Heart left ventricle (tissue), 16 donors: ENCODE results near the gene ADRB1. TPM values are rescaled to one million over a fixed set of nuclear protein-coding genes. Genes with fewer than 3 reads are reported as not detected.

Experiments used
- ATAC-seq, 4 donors: fragments of 200-7000 bp; cut with Tn5 transposase; one replicate each; pipeline ENCODE4 v1.9.1; 2020 to 2022; ENCODE audit warnings: moderate library complexity in 4 of 4, mild to moderate bottlenecking in 3 of 4, moderate number of reproducible peaks in 1 of 4
- DNase-seq, 5 donors: peaks; one replicate each; pipeline ENCODE4 v3.0.0-alpha.2; 2020
- H3K27ac ChIP-seq, 12 donors: fragments of 200-600 bp; sonication (generic) in 4 of 12; one replicate each; pipeline versions ENCODE4 v1.5.0 to v1.8.0; 2016 to 2022; ENCODE audit warnings: mild to moderate bottlenecking in 2 of 12
- H3K27me3 ChIP-seq, 9 donors: fragments of 200-600 bp; sonication (generic) in 2 of 9; one replicate each; pipeline versions ENCODE4 v1.5.1 to v1.8.0; 2016 to 2022; ENCODE audit warnings: mild to moderate bottlenecking in 3 of 9
- H3K36me3 ChIP-seq, 9 donors: fragments of 200-600 bp; sonication (generic) in 2 of 9; one replicate each; pipeline versions ENCODE4 v1.5.0 to v1.8.0; 2018 to 2022; ENCODE audit warnings: mild to moderate bottlenecking in 2 of 9
- H3K4me1 ChIP-seq, 12 donors: fragments of 200-600 bp; sonication (generic) in 4 of 12; one replicate each; pipeline versions ENCODE4 v1.5.0 to v1.8.0; 2016 to 2022; ENCODE audit warnings: mild to moderate bottlenecking in 3 of 12
- H3K4me3 ChIP-seq, 12 donors: fragments of 200-600 bp; sonication (generic) in 4 of 12; one replicate each; pipeline versions ENCODE4 v1.5.0 to v1.8.0; 2017 to 2022; ENCODE audit warnings: mild to moderate bottlenecking in 9 of 12, moderate library complexity in 4 of 12
- H3K9me3 ChIP-seq, 12 donors: fragments of 200-600 bp; sonication (generic) in 4 of 12; one replicate each; pipeline versions ENCODE4 v1.5.0 to v1.8.0; 2016 to 2022; ENCODE audit warnings: mild to moderate bottlenecking in 1 of 12
- CTCF ChIP-seq, 12 donors: fragments of 200-600 bp; sonication (generic) in 4 of 12; IDR thresholded peaks; one replicate each; pipeline versions ENCODE4 v1.5.0 to v1.8.0; 2018 to 2022; ENCODE audit warnings: antibody characterized with exemption in 12 of 12, mild to moderate bottlenecking in 5 of 12
- POLR2A ChIP-seq, 2 donors: fragments of 450-650 bp; IDR thresholded peaks; one replicate each; pipeline ENCODE4 v1.6.1; 2017; ENCODE audit warnings: antibody characterized with exemption in 2 of 2, mild to moderate bottlenecking in 2 of 2, moderate library complexity in 2 of 2
- WGBS, 4 donors: extraction: QIAGEN DNeasy Blood & Tissue Kit in 2 of 4; methylation state at CpG; one replicate each; pipeline versions ENCODE4 v1.1.5 to v1.1.7; 2013 to 2018; 5-methylcytosine and 5-hydroxymethylcytosine counted together
- intact Hi-C, 10 donors: fragments of 100-400 bp; cut with DNase I; formaldehyde crosslinking; loops; one replicate each; pipeline versions ENCODE4 v1.11.1 to v1.14.2; 2022
- polyA plus RNA-seq, 2 donors: library from polyadenylated mRNA; stranded (reverse); fragments of 200-250 nt; gene quantifications; one replicate each; pipeline ENCODE4 v1.2.3, GENCODE V29; 2013
- total RNA-seq, 9 donors: library from RNA; depleted of rRNA in 2 of 9; stranded (reverse); fragments of >200 nt in 2 of 9; fragmentation: NEBNext Ultra II Directional in 3 of 9; extraction: Animal tissue kit (Norgen Biotek cat#: 25700) in 3 of 9; gene quantifications; one replicate each; pipeline versions ENCODE4 v1.1.0 to v1.2.4, GENCODE V29; 2016 to 2023
- donor health status: ischemic (EF 13 %, LVEDD 7.1; RV severe dilation, severe dysfunction).
- donor health status: healthy with polysubstance abuse.
- donor health status: DM: no; HTN: yes; CAD: no.
- donor health status: DM: no; HTN: no; CAD: no.
- donor health status: ischemic (EF 25% LVEDD 6.9; RV normal size, moderate dysfunction).
- donor health status: ischemic (EF 25% LVEDD 5.7; RV mildly dilated, moderate dysfunction).
- donor health status: healthy.
- donor health status: DM: yes; HTN: yes; CAD: no.
- donor health status: ischemic (EF 35%, LVEDD 5.7; RV mildly dilated, moderate dysfunction).
- donor health status: nonischemic (EF 11% LVEDD 7.7; RV severe dilation, severe dysfunction).
- donor health status: DM: yes; HTN: yes; CAD: no.
- donor health status: PGD.
- donor health status: ischemic (EF 29% LVEDD 5.4; RV normal size, mild dysfunction).
- donor health status: nonischemic (EF 23%, LVEDD 6.1; RV moderate dilation, normal function).

ADRB1 gene
- total and polyA plus RNA-seq, 11 donors: 7.3 to 115 (median 59.4) TPM

- H3K4me1 ChIP-seq: peaks cover 0 to 60% (median 36%) of the 10 kb centered on the region in 12 donors
- intact Hi-C loops: loop anchor here in 3 of 10 donors (2.0 to 10.0 kb wide), 4 partner anchors 22 to 210 kb away; partner anchors contain the start of genes ADRB1 (in 1 of the 3), DCLRE1A (in 1 of the 3) and NHLRC2 (in 1 of the 3)
These were observed 20.7 kb downstream of the ADRB1 start for GRCh38 chr10:114064151-114065048.

GRCh38 chr10:114065049-114065435, 21.4 kb downstream of the ADRB1 start:
- no peak for TF ChIP-seq CTCF (IDR thresholded peaks at IDR 0.05)
- no peak for TF ChIP-seq POLR2A (IDR thresholded peaks at IDR 0.05)
- ATAC-seq (peak in 1 of 4 donors; percentile 3), DNase-seq (no peak)
- H3K27ac ChIP-seq: peak overlapping the region; percentile 22 to 87 (median 78)
- no peak overlapping the region for H3K4me3 ChIP-seq
- WGBS, 4 donors: 76 to 78% (median 78%) methylated on average over 3 of the region's 3 CpGs
- intact Hi-C loops: loop anchor here in 3 of 10 donors (2.0 to 10.0 kb wide), 4 partner anchors 22 to 210 kb away; partner anchors contain the start of genes ADRB1 (in 1 of the 3), DCLRE1A (in 1 of the 3) and NHLRC2 (in 1 of the 3)
- H3K36me3 ChIP-seq: no peaks in the 10 kb centered on the region
- H3K27me3 ChIP-seq: no peaks in the 10 kb centered on the region
- no peaks in the 10 kb centered on the region for H3K9me3 ChIP-seq
- peaks cover 0 to 55% (median 36%) of the 10 kb centered on the region in 12 donors for H3K4me1 ChIP-seq

More at GRCh38 chr10:114064151-114065048, 20.7 kb downstream of the ADRB1 start:
- WGBS, 4 donors: 32 to 49% (median 38%) methylated on average over 6 of the region's 6 CpGs
- H3K9me3 ChIP-seq: no peaks in the 10 kb centered on the region
- ATAC-seq: peak; percentile 89 to 97 (median 94)
- H3K27me3 ChIP-seq: no peaks in the 10 kb centered on the region
- peak in 4 of 5 donors; percentile 68 to 87 (median 78) for DNase-seq
- no peaks in the 10 kb centered on the region for H3K36me3 ChIP-seq
- peak overlapping the region; percentile 45 to 87 (median 78) for H3K27ac ChIP-seq
- no peak overlapping the region for H3K4me3 ChIP-seq
- TF ChIP-seq POLR2A (IDR thresholded peaks at IDR 0.05) (no peak), CTCF (IDR thresholded peaks at IDR 0.05) (no peak)

GRCh38 chr10:114068054-114068707, 24.5 kb downstream of the ADRB1 start:
- Histone ChIP-seq H3K36me3 (no peaks in the 10 kb centered on the region), H3K27me3 (no peaks in the 10 kb centered on the region), H3K4me1 (peaks cover 0 to 49% (median 29%) of the 10 kb centered on the region in 12 donors), H3K27ac (peak overlapping the region in 11 of 12 donors; percentile 28 to 87 (median 78)), H3K4me3 (no peak overlapping the region), H3K9me3 (no peaks in the 10 kb centered on the region)
- intact Hi-C loops: loop anchor here in 3 of 10 donors (5.0 to 10.0 kb wide), 3 partner anchors 173 to 213 kb away; partner anchors contain the start of genes DCLRE1A (in 1 of the 3) and NHLRC2 (in 1 of the 3)
- WGBS, 4 donors: 60 to 67% (median 63%) methylated on average over 6 of the region's 6 CpGs
- DNase-seq (peak in 1 of 5 donors; percentile 39), ATAC-seq (no peak)
- TF ChIP-seq POLR2A (IDR thresholded peaks at IDR 0.05): no peak
- TF ChIP-seq CTCF (IDR thresholded peaks at IDR 0.05): no peak
